HUES48 (cell line): ENCODE measurements around the gene RNU5B-1.

Experiments
- H3K27ac ChIP-seq: one replicate; pipeline ENCODE4 v1.7.0; 2013; ENCODE audit warnings: low read depth, low read length, inconsistent platforms
- H3K27me3 ChIP-seq: 2 replicates; pipeline ENCODE4 v1.6.1; 2013; ENCODE audit warnings: mild to moderate bottlenecking, low read length; ENCODE audit not compliant: control insufficient read depth, insufficient read depth
- H3K36me3 ChIP-seq: 2 replicates; pipeline ENCODE4 v1.6.1; 2013; ENCODE audit warnings: low read length; ENCODE audit not compliant: control insufficient read depth, insufficient read depth
- H3K4me1 ChIP-seq: 2 replicates; pipeline ENCODE4 v1.6.1; 2013; ENCODE audit warnings: mild to moderate bottlenecking, low read length; ENCODE audit not compliant: control insufficient read depth, insufficient read depth
- H3K4me3 ChIP-seq: 2 replicates; pipeline ENCODE4 v1.5.1; 2013; ENCODE audit warnings: mild to moderate bottlenecking, low read depth, low read length
- H3K9ac ChIP-seq: 2 replicates; pipeline ENCODE4 v1.6.1; 2013; ENCODE audit warnings: mild to moderate bottlenecking, low read depth, low read length, moderate library complexity
- H3K9me3 ChIP-seq: 2 replicates; pipeline ENCODE4 v1.6.1; 2013; ENCODE audit warnings: low read length; ENCODE audit not compliant: control insufficient read depth, insufficient read depth

RNU5B-1 gene

DNA sequence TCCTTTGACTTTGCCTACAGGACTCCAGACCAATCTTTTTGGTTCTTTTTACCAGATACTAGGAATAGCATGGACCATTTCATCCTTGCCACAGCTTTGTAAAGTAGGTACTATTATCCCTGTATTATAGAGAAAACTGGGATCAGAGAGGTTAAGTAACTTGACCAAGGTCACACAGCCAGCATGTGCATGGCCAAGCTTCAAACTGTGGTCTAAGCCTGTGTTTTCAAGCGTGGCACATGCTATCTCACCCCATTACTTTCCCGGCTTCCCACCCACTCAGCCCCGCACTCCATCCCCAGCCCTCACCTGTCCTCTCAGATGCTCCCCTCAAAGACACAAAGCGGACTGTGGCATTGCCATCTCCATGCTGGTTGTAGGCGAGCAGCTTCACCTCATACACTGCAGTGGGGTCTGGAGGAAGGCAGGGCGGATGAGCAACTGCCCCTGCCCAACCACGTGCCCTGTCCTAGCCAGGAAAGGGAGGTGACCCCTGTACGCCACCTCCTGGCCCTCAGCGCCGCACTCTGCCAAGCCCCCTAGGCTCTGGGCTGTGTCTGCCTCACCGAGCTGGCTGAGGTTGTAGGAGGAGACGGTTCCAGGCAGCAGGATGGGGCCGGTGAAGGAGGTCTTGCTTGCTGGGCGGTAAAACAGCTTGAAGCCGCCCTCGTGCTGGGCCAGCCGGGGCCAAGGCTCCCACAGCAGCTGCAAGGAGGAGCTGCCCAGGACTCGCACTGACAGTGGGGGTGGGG lies 25.7 kb downstream of the RNU5B-1 start:
- H3K9me3 ChIP-seq = no peaks in the 10 kb centered on the region
- peaks cover 24% of the 10 kb centered on the region for H3K4me1 ChIP-seq
- no peak overlapping the region for H3K27ac ChIP-seq
- no peak overlapping the region for H3K9ac ChIP-seq
- no peak overlapping the region for H3K4me3 ChIP-seq
- H3K36me3 ChIP-seq = no peaks in the 10 kb centered on the region; the same call in 1 of the 2 replicates
- H3K27me3 ChIP-seq = no peaks in the 10 kb centered on the region

- Histone ChIP-seq H3K27ac (no peak overlapping the region), H3K4me1 (peaks cover 27% of the 10 kb centered on the region), H3K27me3 (no peaks in the 10 kb centered on the region; the same call in 1 of the 2 replicates), H3K9ac (no peak overlapping the region), H3K36me3 (no peaks in the 10 kb centered on the region; the same call in 1 of the 2 replicates), H3K4me3 (no peak overlapping the region), H3K9me3 (no peaks in the 10 kb centered on the region)
Observed at GRCh38 chr15:65330934-65331645, 26.6 kb downstream of the RNU5B-1 start.

GRCh38 chr15:65331811-65332210 lies 27.3 kb downstream of the RNU5B-1 start:
- H3K9me3 ChIP-seq = no peaks in the 10 kb centered on the region
- no peaks in the 10 kb centered on the region; the same call in 1 of the 2 replicates for H3K27me3 ChIP-seq
- no peak overlapping the region for H3K9ac ChIP-seq
- no peaks in the 10 kb centered on the region; the same call in 1 of the 2 replicates for H3K36me3 ChIP-seq
- no peak overlapping the region for H3K4me3 ChIP-seq
- peaks cover 32% of the 10 kb centered on the region for H3K4me1 ChIP-seq
- H3K27ac ChIP-seq = no peak overlapping the region

DNA sequence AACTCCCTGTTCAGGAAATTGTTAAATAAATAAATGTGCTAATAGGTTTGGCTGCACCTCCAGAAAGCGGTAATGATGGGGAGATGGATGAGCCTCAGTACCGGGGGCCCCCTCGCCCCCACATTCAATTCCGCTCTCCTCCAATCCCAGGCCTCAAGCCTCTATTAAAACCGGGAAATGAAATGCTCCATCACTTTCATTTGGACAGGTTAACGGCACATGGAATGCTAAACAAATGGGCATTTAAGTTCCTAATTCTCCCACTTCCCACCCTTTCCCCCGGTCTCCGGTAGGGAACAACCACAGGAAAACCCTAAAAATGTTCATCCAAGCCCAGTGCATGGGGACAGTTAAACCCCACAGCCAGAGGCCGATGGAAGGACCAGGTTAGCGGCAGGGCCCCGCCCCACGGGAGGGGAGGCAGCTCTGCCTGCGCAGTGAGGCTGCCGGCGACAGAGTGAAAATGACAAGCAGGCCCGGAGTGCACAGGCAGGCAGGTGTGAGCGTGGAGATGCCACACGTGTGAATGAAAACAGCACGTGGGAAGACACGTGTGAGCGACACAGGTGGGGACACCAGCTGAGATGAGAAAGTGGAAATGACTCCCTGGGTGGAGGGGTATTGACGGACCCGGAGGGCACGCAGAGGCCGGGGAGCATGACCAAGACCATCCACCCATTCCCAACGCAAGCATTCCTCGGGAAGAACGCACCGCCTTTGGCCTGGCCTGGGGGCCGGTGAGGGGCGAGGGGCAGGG lies 28.1 kb downstream of the RNU5B-1 start:
- H3K27me3 ChIP-seq = no peaks in the 10 kb centered on the region; the same call in 1 of the 2 replicates
- no peak overlapping the region for H3K9ac ChIP-seq
- H3K27ac ChIP-seq = no peak overlapping the region
- no peaks in the 10 kb centered on the region for H3K9me3 ChIP-seq
- H3K4me3 ChIP-seq = no peak overlapping the region
- H3K36me3 ChIP-seq = no peaks in the 10 kb centered on the region; the same call in 1 of the 2 replicates
- peaks cover 38% of the 10 kb centered on the region for H3K4me1 ChIP-seq

- Histone ChIP-seq H3K9me3 (no peaks in the 10 kb centered on the region), H3K27me3 (no peaks in the 10 kb centered on the region; the same call in 1 of the 2 replicates), H3K36me3 (no peaks in the 10 kb centered on the region; the same call in 1 of the 2 replicates), H3K9ac (no peak overlapping the region), H3K4me3 (no peak overlapping the region), H3K4me1 (peaks cover 43% of the 10 kb centered on the region), H3K27ac (no peak overlapping the region)
Observed at GRCh38 chr15:65333148-65333820, 28.8 kb downstream of the RNU5B-1 start.

GRCh38 chr15:65333856-65334255 lies 29.4 kb downstream of the RNU5B-1 start:
- no peaks in the 10 kb centered on the region; the same call in 1 of the 2 replicates for H3K36me3 ChIP-seq
- no peaks in the 10 kb centered on the region; the same call in 1 of the 2 replicates for H3K27me3 ChIP-seq

GRCh38 chr15:65334586-65335231 lies 30.2 kb downstream of the RNU5B-1 start:
- peaks cover 51% of the 10 kb centered on the region for H3K4me1 ChIP-seq
- H3K4me3 ChIP-seq = no peak overlapping the region
- H3K9me3 ChIP-seq = no peaks in the 10 kb centered on the region
- H3K27ac ChIP-seq = no peak overlapping the region
- no peak overlapping the region for H3K9ac ChIP-seq
- no peaks in the 10 kb centered on the region; the same call in 1 of the 2 replicates for H3K36me3 ChIP-seq
- H3K27me3 ChIP-seq = no peaks in the 10 kb centered on the region; the same call in 1 of the 2 replicates

More at GRCh38 chr15:65333856-65334255, 29.4 kb downstream of the RNU5B-1 start:
- H3K4me1 ChIP-seq = peaks cover 48% of the 10 kb centered on the region
- no peak overlapping the region for H3K4me3 ChIP-seq
- H3K9ac ChIP-seq = no peak overlapping the region
- no peaks in the 10 kb centered on the region for H3K9me3 ChIP-seq
- H3K27ac ChIP-seq = no peak overlapping the region

- H3K4me1 ChIP-seq = peaks cover 57% of the 10 kb centered on the region
Observed at GRCh38 chr15:65335278-65336055, 31.0 kb downstream of the RNU5B-1 start.

DNA sequence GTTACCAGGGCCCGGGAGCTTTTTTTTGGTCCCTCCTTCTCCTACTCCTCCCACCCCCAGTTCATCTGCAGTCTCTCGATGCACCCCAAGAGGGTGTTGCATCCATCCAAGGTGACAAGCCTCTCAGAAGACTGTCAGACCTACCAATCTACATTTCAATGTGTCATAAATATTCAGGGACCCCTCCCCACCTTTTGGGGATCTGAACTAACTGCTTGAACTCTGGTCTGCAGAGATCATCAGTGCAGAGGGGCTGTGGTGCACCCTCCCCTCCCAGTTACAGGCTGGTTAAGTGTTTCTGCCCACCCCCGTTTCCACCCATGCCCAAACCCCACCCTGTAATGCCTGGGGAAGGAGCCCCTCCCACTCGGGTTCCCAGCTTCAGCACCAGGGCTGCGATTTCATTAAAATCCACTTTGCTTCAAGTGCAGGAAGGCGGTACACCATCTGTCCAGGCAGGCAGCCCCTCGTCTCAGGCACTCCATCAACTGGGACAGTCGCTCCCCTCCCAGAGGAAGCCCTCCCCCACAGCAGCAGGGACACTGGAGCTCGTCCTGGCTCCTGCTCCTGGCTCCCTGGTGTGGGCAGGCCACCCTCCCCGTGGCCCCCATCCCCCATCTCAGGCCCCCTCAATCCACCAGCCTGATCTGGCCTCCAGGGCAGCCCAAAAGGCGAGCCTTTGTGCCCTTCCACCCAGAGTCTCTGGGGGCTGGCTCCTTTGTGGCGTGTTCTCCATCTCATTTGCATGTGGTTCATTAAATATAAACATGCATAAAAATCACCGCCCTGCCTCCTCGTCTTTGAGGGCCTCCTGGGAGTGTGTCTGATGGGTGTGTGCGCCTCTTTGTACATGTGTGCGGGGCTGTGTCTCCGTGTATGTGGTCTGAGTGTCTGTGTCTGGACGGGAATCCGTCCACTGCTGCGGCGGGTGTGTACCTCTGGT lies 32.3 kb downstream of the RNU5B-1 start:
- no peaks in the 10 kb centered on the region; the same call in 1 of the 2 replicates for H3K27me3 ChIP-seq
- H3K27ac ChIP-seq = no peak overlapping the region
- peaks cover 57% of the 10 kb centered on the region for H3K4me1 ChIP-seq
- H3K9ac ChIP-seq = no peak overlapping the region
- no peaks in the 10 kb centered on the region for H3K9me3 ChIP-seq
- no peak overlapping the region for H3K4me3 ChIP-seq
- H3K36me3 ChIP-seq = no peaks in the 10 kb centered on the region

More at GRCh38 chr15:65335278-65336055, 31.0 kb downstream of the RNU5B-1 start:
- no peak overlapping the region for H3K4me3 ChIP-seq
- no peaks in the 10 kb centered on the region; the same call in 1 of the 2 replicates for H3K27me3 ChIP-seq
- H3K9ac ChIP-seq = no peak overlapping the region
- no peaks in the 10 kb centered on the region for H3K9me3 ChIP-seq
- H3K27ac ChIP-seq = no peak overlapping the region
- no peaks in the 10 kb centered on the region; the same call in 1 of the 2 replicates for H3K36me3 ChIP-seq
